OCI-M2 (cell line): ENCODE results near the gene LDHD.

Experiments
- DNase-seq: peaks from one replicate; lab custom pipeline; 2025; ENCODE audit not compliant: unreplicated experiment; lab: John Stamatoyannopoulos, UW

Gene LDHD

GRCh38 chr16:75081179-75081859 lies 35.3 kb downstream of the LDHD start:
- DNase-seq: no peak

GRCh38 chr16:75080205-75081029 lies 36.2 kb downstream of the LDHD start:
- no peak for DNase-seq

- DNase-seq: no peak
These were observed 37.1 kb downstream of the LDHD start for GRCh38 chr16:75079346-75079926.

GRCh38 chr16:75078886-75079285 lies 37.7 kb downstream of the LDHD start:
- DNase-seq: no peak

DNA sequence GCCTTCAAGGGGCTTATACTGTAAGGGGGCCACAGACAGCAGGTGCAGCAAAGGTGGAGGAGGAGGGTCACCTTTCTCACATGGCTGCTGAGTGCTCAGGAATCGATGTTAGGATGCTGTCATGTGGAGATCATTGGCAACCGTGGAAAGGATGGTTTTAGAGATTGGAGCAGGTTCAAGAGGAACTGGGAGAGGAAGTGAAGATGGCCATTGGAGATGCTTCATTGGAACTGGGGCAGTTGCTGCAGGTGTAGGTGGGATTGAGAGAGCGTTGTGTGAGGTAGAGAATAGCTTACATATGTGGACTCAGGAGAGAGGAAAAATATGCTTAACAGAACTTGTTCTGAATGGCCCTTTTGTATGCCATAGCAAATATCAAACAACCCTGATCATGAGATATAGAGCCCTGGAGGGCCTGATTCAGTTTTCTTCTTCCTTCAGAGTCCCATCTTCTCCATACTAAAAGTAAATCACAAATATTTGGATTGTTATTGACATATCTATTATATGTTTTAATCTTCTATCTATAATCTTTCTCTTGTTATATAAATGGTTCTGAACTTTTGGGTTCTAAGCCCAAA lies 40.8 kb downstream of the LDHD start:
- DNase-seq: no peak

- DNase-seq: no peak
These were observed 41.5 kb downstream of the LDHD start for GRCh38 chr16:75074920-75075687.

DNA sequence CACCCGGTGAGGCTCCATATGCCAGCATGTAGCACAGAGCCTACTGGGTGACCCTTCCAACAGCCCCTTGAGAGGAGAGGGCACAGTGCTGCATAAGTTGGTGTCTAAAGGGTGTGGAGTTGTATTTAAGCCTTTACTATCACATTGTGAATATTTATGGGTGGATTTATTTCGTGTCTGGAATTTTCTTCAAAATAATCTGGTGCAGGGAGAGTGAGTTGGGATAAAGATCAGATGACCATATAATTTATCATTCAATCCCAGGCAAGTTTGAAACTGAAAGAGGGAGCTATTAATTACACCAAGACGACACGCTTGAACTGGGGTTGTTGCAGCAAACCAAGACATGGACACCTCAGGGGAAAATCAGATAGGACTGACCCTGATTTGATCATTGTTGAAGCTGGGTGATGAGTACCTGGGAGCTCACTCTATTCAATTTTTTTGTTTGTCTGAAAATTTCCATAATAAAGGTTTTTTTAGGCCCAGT lies 42.2 kb downstream of the LDHD start:
- DNase-seq: no peak

- DNase-seq: no peak
These were observed 42.9 kb downstream of the LDHD start for GRCh38 chr16:75073545-75074303.

- DNase-seq: no peak
These were observed 44.2 kb downstream of the LDHD start for GRCh38 chr16:75072239-75072947.

- no peak for DNase-seq
These were observed 45.0 kb downstream of the LDHD start for GRCh38 chr16:75071621-75072020.

DNA sequence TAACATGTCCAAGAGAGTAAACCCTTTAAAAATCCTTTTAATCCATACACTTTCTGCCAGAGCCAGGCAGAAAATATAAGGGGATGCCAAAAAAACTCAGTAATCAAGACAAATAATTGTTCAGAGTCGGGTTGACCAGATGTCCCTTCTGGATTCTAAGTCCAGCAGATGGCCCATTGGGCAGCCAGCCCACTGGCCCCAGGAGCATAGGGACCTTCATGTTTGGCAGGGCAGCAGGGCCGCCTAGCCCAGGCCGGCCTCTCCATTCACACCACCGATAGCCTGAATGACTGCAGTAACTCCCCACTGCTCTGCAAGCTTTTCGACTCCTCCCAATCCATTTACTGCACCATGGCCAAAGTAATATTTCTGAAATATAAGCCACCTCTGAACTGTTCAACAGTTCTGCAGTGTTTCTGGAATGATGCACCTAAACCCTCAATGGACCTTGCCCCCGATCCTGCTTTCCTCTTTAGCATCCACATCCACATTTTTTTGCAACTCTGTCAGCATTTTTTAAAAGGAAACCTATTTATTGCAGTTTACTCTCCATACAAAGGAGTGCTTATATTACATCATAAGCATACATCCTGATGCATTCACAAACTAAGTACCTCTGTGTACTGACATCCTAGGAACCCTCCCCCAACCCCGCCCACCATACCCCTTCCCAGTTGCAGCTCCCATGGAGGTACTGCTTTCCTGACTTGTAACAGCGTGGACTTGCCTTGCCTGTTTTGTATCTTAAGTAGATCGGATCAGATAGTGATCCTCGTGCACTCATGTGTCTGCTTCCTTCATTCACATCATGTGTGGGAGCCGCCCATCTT lies 46.4 kb downstream of the LDHD start:
- no peak for DNase-seq

GRCh38 chr16:75068085-75069031 lies 48.2 kb downstream of the LDHD start:
- DNase-seq: no peak

DNA sequence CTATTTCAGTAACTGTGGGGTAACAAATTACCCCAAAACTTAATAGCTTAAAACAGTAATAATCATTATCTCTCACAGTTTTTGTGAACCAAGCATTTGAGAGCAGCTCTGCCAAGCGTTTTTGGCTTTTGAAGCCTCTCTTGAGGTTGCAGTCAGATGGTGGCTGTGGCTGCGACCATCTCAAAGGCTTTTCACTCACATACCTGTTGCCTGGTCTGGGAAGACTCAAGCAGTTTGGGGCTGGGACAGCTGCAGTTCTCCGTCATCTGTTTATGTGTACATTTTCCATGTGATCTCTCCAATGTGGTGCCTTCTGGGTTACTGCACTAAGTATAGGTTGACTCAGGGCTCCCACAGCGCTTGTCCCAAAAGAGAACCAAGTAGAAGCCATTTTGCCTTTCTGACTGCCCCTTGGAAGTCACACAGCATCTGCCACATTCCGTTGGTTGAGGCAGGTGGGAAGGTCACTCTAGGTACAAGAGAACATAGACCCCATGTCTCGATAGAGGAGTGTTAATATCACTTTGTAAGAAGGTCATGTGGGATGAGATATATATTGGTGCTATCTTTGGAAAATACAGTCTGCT lies 49.6 kb downstream of the LDHD start:
- DNase-seq: no peak

GRCh38 chr16:75065521-75066149 lies 50.9 kb downstream of the LDHD start:
- DNase-seq: no peak

GRCh38 chr16:75065149-75065505 lies 51.5 kb downstream of the LDHD start:
- DNase-seq: no peak

GRCh38 chr16:75064403-75065148 lies 52.0 kb downstream of the LDHD start:
- peak; percentile 43 for DNase-seq
